GM23338 (cell line): ENCODE data around the gene ICAM1. TPM values are rescaled to one million over a fixed set of nuclear protein-coding genes. Genes with fewer than 3 reads are reported as not detected.
"Not testable (repeated sequence)": the region's sequence is repeated elsewhere in the genome, so short reads cannot be mapped to it uniquely, and the experiment has no call there.

ENCODE experiments used
- ATAC-seq: fragments of 200-7000 bp; cut with Tn5 transposase; 3 replicates; pipeline ENCODE4 v1.9.1; 2020
- DNase-seq: peaks from one replicate; pipeline ENCODE4 v3.0.0-alpha.2; 2015; ENCODE audit warnings: low spot score
- H2AFZ ChIP-seq: fragments of 200-600 bp; sonication (generic); 2 replicates; pipeline ENCODE4 v1.8.0; 2016; ENCODE audit warnings: antibody characterized with exemption, mild to moderate bottlenecking, moderate library complexity
- H3F3A ChIP-seq: fragments of 200-600 bp; sonication (generic); replicated peaks from 2 replicates; pipeline ENCODE4 v1.8.0; 2017; ENCODE audit warnings: antibody characterized with exemption, mixed run types, low read depth
- H3K27ac ChIP-seq: fragments of 200-600 bp; sonication (generic); 2 replicates; pipeline ENCODE4 v1.6.1; 2016; ENCODE audit warnings: low read depth
- H3K27me3 ChIP-seq: fragments of 200-600 bp; sonication (generic); 2 replicates; pipeline ENCODE4 v1.8.0; 2016; ENCODE audit warnings: mild to moderate bottlenecking, mixed run types, moderate library complexity; ENCODE audit not compliant: insufficient read depth
- H3K36me3 ChIP-seq: fragments of 200-600 bp; sonication (generic); 2 replicates; pipeline ENCODE4 v1.8.0; 2016; ENCODE audit warnings: mild to moderate bottlenecking; ENCODE audit not compliant: insufficient read depth
- H3K4me1 ChIP-seq: fragments of 200-600 bp; sonication (generic); 2 replicates; pipeline ENCODE4 v1.8.0; 2016; ENCODE audit warnings: mild to moderate bottlenecking, moderate library complexity; ENCODE audit not compliant: insufficient read depth
- H3K4me2 ChIP-seq: fragments of 200-600 bp; sonication (generic); 2 replicates; pipeline ENCODE4 v1.7.1; 2017; ENCODE audit warnings: mixed run types
- H3K4me3 ChIP-seq: fragments of 200-600 bp; sonication (generic); 2 replicates; pipeline ENCODE4 v1.6.1; 2016; ENCODE audit warnings: mixed run types
- H3K79me2 ChIP-seq: fragments of 200-600 bp; sonication (generic); replicated peaks from 2 replicates; pipeline ENCODE4 v1.8.0; 2017; ENCODE audit warnings: mild to moderate bottlenecking; ENCODE audit not compliant: insufficient read depth
- H3K9me2 ChIP-seq: fragments of 200-600 bp; sonication (generic); 2 replicates; pipeline ENCODE4 v1.8.0; 2017; ENCODE audit not compliant: insufficient read depth
- H4K20me1 ChIP-seq: fragments of 200-600 bp; sonication (generic); replicated peaks from 2 replicates; pipeline ENCODE4 v1.8.0; 2017; ENCODE audit warnings: mild to moderate bottlenecking; ENCODE audit not compliant: insufficient read depth
- H3K27ac Mint-ChIP-seq: 2 replicates; pipeline ENCODE4 v1.8.0; 2020; ENCODE audit warnings: inconsistent platforms, mild to moderate bottlenecking, moderate library complexity, mixed read lengths
- H3K27me3 Mint-ChIP-seq: 3 replicates; pipeline ENCODE4 v1.8.0; 2022; ENCODE audit warnings: low read depth, mild to moderate bottlenecking, moderate library complexity, mixed read lengths, inconsistent platforms; ENCODE audit not compliant: insufficient read depth, poor library complexity
- H3K36me3 Mint-ChIP-seq: 3 replicates; pipeline ENCODE4 v1.8.0; 2021; ENCODE audit warnings: low read depth, mild to moderate bottlenecking, inconsistent platforms, moderate library complexity, mixed read lengths
- H3K4me1 Mint-ChIP-seq: 3 replicates; pipeline ENCODE4 v1.8.0; 2020; ENCODE audit warnings: mild to moderate bottlenecking, inconsistent platforms, mixed read lengths
- H3K4me3 Mint-ChIP-seq: 3 replicates; pipeline ENCODE4 v1.8.0; 2021; ENCODE audit warnings: moderate library complexity, mild to moderate bottlenecking, inconsistent platforms, mixed read lengths
- H3K9me3 Mint-ChIP-seq: 3 replicates; pipeline ENCODE4 v1.8.0; 2020; ENCODE audit warnings: moderate library complexity, mild to moderate bottlenecking, inconsistent platforms, mixed read lengths
- CREB1 ChIP-seq: fragments of 250-450 bp; sonication (Bioruptor Pico); IDR thresholded peaks from 2 replicates; pipeline ENCODE4 v1.5.0; 2020; ENCODE audit warnings: low read depth, mild to moderate bottlenecking, moderate library complexity
- EZH2 ChIP-seq: fragments of 200-600 bp; sonication (generic); IDR thresholded peaks from one replicate; pipeline ENCODE4 v1.8.0; 2017; ENCODE audit warnings: antibody characterized with exemption, mild to moderate bottlenecking, low read depth; ENCODE audit not compliant: unreplicated experiment
- EZH2phosphoT487 ChIP-seq: fragments of 200-600 bp; sonication (generic); IDR thresholded peaks from one replicate; pipeline ENCODE4 v1.8.1; 2018; ENCODE audit warnings: antibody characterized with exemption; ENCODE audit not compliant: unreplicated experiment
- JUNB ChIP-seq: IDR thresholded peaks from one replicate; pipeline ENCODE4 v1.6.1; 2016; ENCODE audit warnings: antibody characterized with exemption; ENCODE audit not compliant: unreplicated experiment
- NANOG ChIP-seq: IDR thresholded peaks from 2 replicates; pipeline ENCODE4 v1.6.1; 2016; ENCODE audit warnings: antibody characterized with exemption, borderline replicate concordance
- POLR2AphosphoS5 ChIP-seq: IDR thresholded peaks from 2 replicates; pipeline ENCODE4 v1.6.1; 2016; ENCODE audit warnings: antibody characterized with exemption, low read depth
- ZNF114 ChIP-seq: fragments of 250-450 bp; sonication (Bioruptor Pico); IDR thresholded peaks from 2 replicates; pipeline ENCODE4 v1.5.0; 2020; ENCODE audit warnings: mild to moderate bottlenecking, moderate library complexity
- polyA plus RNA-seq: library from polyadenylated mRNA; unstranded; fragments of >200 nt; fragmentation: Nextera tagmentation; extraction: Ambion mirVana; gene quantifications from 2 replicates; pipeline ENCODE4 v1.2.1, GENCODE V29; 2016
- total RNA-seq: library from RNA; depleted of rRNA; stranded (reverse); fragments of >200 nt; shearing (Covaris generic); gene quantifications from 2 replicates; pipeline ENCODE4 v1.2.3, GENCODE V29; 2014
- TF ChIP-seq, protein P1 (sequence below): fragments of 250-450 bp; sonication (Bioruptor Pico); IDR thresholded peaks from 2 replicates; pipeline ENCODE4 v1.5.0; 2020; ENCODE audit warnings: mild to moderate bottlenecking, moderate library complexity
- TF ChIP-seq, protein P2 (sequence below), 2 experiments: fragments of 200-600 bp in 1 of 2; sonication (generic) in 1 of 2; conservative IDR thresholded peaks; 2 replicates each; pipeline versions ENCODE4 v1.5.1 to v1.6.1; 2016 to 2017; ENCODE audit warnings: antibody characterized with exemption in 2 of 2, low read depth in 2 of 2, mild to moderate bottlenecking in 2 of 2, moderate library complexity in 1 of 2
- TF ChIP-seq, protein P3 (sequence below): IDR thresholded peaks from one replicate; pipeline ENCODE4 v1.6.1; 2018; ENCODE audit warnings: antibody characterized with exemption; ENCODE audit not compliant: unreplicated experiment

The ICAM1 gene
- total and polyA plus RNA-seq, 2 experiments from 2014 or later: 1.6 to 3.5 TPM

DNA sequence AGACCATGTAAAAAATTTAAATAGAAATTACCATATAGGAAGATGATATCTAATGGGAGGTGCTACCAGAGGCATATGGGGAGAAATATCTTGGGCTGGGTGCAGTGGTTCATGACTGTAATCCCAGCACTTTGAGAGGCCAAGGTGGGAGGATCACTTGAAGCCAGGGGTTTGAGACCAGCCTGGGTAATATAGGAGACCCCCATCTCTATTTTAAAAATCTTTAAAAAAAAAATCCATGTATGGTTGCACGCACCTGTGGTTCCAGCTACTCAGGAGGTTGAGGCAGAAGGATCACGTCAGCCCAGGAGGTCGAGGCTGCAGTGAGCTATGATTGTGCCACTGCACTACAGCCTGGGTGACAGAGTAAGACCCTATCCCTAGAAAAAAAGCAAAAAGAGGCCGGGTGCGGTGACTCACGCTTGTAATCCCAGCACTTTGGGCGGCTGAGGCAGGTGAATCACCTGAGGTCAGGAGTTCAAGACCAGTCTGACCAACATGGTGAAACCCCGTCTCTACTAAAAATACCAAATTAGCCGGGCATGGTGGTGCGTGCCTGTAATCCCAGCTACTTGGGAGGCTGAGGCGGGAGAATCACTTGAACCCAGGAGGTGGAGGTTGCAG lies 29.0 kb upstream of the ICAM1 start:
- not testable (repeated sequence) for H3K9me2 ChIP-seq, H3K9me3 Mint-ChIP-seq, H3K27me3 Mint-ChIP-seq, H3K36me3 Mint-ChIP-seq, H3K36me3 ChIP-seq, H3K4me3 ChIP-seq, H3K4me1 ChIP-seq, H3K27ac ChIP-seq, ATAC-seq, DNase-seq, H3F3A ChIP-seq, H2AFZ ChIP-seq, H3K4me3 Mint-ChIP-seq, H3K79me2 ChIP-seq, H3K4me1 Mint-ChIP-seq, H3K4me2 ChIP-seq, H4K20me1 ChIP-seq, H3K27me3 ChIP-seq, H3K27ac Mint-ChIP-seq

DNA sequence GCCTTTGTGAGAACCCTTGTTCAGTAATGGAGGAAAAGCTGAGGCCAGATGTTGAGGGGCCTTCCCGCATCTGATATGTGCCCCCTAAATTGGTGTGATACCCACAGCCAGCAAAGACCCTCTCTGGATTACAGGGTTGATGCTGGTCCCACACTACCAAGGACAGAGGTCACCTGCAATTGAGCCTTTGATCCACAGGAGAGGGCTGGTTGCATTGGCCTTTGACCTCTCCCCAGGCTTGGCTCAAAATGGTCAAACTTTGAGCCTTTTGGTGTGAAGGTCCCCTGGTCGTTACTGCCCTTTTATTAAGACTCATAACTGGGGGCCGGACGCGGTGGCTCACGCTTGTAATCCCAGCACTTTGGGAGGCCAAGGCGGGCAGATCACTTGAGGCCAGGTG lies 27.3 kb upstream of the ICAM1 start:
- H3K36me3 ChIP-seq: no peaks in the 10 kb centered on the region
- no peak overlapping the region for H3K4me3 ChIP-seq
- H3K79me2 ChIP-seq: no peaks in the 10 kb centered on the region
- H3K27ac Mint-ChIP-seq: no peak overlapping the region
- H3K36me3 Mint-ChIP-seq: no peaks in the 10 kb centered on the region
- H3K4me1 Mint-ChIP-seq: no peaks in the 10 kb centered on the region; the same call in 2 of the 3 replicates
- DNase-seq (no peak), ATAC-seq (no peak)
- H3K4me1 ChIP-seq: no peaks in the 10 kb centered on the region
- no peak overlapping the region for H3K27ac ChIP-seq
- H3K4me2 ChIP-seq: no peak overlapping the region
- H3K4me3 Mint-ChIP-seq: no peak overlapping the region
- no peaks in the 10 kb centered on the region for H3K9me2 ChIP-seq
- no peaks in the 10 kb centered on the region for H4K20me1 ChIP-seq
- H3K27me3 ChIP-seq: no peaks in the 10 kb centered on the region
- no peaks in the 10 kb centered on the region for H3F3A ChIP-seq
- H3K9me3 Mint-ChIP-seq: no peaks in the 10 kb centered on the region; the same call in 2 of the 3 replicates
- no peak overlapping the region for H2AFZ ChIP-seq
- peaks cover 6% of the 10 kb centered on the region for H3K27me3 Mint-ChIP-seq
- TF ChIP-seq, protein P1, sequence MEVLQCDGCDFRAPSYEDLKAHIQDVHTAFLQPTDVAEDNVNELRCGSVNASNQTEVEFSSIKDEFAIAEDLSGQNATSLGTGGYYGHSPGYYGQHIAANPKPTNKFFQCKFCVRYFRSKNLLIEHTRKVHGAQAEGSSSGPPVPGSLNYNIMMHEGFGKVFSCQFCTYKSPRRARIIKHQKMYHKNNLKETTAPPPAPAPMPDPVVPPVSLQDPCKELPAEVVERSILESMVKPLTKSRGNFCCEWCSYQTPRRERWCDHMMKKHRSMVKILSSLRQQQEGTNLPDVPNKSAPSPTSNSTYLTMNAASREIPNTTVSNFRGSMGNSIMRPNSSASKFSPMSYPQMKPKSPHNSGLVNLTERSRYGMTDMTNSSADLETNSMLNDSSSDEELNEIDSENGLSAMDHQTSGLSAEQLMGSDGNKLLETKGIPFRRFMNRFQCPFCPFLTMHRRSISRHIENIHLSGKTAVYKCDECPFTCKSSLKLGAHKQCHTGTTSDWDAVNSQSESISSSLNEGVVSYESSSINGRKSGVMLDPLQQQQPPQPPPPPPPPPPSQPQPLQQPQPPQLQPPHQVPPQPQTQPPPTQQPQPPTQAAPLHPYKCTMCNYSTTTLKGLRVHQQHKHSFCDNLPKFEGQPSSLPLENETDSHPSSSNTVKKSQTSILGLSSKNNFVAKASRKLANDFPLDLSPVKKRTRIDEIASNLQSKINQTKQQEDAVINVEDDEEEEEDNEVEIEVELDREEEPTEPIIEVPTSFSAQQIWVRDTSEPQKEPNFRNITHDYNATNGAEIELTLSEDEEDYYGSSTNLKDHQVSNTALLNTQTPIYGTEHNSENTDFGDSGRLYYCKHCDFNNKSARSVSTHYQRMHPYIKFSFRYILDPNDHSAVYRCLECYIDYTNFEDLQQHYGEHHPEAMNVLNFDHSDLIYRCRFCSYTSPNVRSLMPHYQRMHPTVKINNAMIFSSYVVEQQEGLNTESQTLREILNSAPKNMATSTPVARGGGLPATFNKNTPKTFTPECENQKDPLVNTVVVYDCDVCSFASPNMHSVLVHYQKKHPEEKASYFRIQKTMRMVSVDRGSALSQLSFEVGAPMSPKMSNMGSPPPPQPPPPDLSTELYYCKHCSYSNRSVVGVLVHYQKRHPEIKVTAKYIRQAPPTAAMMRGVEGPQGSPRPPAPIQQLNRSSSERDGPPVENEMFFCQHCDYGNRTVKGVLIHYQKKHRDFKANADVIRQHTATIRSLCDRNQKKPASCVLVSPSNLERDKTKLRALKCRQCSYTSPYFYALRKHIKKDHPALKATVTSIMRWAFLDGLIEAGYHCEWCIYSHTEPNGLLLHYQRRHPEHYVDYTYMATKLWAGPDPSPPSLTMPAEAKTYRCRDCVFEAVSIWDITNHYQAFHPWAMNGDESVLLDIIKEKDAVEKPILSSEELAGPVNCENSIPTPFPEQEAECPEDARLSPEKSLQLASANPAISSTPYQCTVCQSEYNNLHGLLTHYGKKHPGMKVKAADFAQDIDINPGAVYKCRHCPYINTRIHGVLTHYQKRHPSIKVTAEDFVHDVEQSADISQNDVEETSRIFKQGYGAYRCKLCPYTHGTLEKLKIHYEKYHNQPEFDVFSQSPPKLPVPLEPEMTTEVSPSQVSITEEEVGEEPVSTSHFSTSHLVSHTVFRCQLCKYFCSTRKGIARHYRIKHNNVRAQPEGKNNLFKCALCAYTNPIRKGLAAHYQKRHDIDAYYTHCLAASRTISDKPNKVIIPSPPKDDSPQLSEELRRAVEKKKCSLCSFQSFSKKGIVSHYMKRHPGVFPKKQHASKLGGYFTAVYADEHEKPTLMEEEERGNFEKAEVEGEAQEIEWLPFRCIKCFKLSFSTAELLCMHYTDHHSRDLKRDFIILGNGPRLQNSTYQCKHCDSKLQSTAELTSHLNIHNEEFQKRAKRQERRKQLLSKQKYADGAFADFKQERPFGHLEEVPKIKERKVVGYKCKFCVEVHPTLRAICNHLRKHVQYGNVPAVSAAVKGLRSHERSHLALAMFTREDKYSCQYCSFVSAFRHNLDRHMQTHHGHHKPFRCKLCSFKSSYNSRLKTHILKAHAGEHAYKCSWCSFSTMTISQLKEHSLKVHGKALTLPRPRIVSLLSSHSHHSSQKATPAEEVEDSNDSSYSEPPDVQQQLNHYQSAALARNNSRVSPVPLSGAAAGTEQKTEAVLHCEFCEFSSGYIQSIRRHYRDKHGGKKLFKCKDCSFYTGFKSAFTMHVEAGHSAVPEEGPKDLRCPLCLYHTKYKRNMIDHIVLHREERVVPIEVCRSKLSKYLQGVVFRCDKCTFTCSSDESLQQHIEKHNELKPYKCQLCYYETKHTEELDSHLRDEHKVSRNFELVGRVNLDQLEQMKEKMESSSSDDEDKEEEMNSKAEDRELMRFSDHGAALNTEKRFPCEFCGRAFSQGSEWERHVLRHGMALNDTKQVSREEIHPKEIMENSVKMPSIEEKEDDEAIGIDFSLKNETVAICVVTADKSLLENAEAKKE (CRISPR knock-in tag): no peak
- TF ChIP-seq CREB1 (no peak), EZH2phosphoT487 (no peak), ZNF114 (CRISPR knock-in tag) (no peak), EZH2 (no peak), JUNB (no peak), NANOG (no peak), POLR2AphosphoS5 (no peak)
- TF ChIP-seq, protein P2, sequence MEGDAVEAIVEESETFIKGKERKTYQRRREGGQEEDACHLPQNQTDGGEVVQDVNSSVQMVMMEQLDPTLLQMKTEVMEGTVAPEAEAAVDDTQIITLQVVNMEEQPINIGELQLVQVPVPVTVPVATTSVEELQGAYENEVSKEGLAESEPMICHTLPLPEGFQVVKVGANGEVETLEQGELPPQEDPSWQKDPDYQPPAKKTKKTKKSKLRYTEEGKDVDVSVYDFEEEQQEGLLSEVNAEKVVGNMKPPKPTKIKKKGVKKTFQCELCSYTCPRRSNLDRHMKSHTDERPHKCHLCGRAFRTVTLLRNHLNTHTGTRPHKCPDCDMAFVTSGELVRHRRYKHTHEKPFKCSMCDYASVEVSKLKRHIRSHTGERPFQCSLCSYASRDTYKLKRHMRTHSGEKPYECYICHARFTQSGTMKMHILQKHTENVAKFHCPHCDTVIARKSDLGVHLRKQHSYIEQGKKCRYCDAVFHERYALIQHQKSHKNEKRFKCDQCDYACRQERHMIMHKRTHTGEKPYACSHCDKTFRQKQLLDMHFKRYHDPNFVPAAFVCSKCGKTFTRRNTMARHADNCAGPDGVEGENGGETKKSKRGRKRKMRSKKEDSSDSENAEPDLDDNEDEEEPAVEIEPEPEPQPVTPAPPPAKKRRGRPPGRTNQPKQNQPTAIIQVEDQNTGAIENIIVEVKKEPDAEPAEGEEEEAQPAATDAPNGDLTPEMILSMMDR (conservative IDR thresholded peaks at IDR 0.05; ENCODE audit: low read depth in 2 of 2): no peak
- TF ChIP-seq, protein P3, sequence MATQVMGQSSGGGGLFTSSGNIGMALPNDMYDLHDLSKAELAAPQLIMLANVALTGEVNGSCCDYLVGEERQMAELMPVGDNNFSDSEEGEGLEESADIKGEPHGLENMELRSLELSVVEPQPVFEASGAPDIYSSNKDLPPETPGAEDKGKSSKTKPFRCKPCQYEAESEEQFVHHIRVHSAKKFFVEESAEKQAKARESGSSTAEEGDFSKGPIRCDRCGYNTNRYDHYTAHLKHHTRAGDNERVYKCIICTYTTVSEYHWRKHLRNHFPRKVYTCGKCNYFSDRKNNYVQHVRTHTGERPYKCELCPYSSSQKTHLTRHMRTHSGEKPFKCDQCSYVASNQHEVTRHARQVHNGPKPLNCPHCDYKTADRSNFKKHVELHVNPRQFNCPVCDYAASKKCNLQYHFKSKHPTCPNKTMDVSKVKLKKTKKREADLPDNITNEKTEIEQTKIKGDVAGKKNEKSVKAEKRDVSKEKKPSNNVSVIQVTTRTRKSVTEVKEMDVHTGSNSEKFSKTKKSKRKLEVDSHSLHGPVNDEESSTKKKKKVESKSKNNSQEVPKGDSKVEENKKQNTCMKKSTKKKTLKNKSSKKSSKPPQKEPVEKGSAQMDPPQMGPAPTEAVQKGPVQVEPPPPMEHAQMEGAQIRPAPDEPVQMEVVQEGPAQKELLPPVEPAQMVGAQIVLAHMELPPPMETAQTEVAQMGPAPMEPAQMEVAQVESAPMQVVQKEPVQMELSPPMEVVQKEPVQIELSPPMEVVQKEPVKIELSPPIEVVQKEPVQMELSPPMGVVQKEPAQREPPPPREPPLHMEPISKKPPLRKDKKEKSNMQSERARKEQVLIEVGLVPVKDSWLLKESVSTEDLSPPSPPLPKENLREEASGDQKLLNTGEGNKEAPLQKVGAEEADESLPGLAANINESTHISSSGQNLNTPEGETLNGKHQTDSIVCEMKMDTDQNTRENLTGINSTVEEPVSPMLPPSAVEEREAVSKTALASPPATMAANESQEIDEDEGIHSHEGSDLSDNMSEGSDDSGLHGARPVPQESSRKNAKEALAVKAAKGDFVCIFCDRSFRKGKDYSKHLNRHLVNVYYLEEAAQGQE: no peak
